HepG2 (cell line): ENCODE results near the gene PLK2. TPM values are rescaled to one million over a fixed set of nuclear protein-coding genes. Genes with fewer than 3 reads are reported as not detected.
A peak's percentile ranks its signal among the peaks of the same experiment; 100 is the strongest.

ENCODE experiments used
- ARID2 ChIP-seq: sonication (generic); formaldehyde crosslinking; IDR thresholded peaks from 2 replicates; pipeline ENCODE4 v1.8.1; 2022; ENCODE audit warnings: mild to moderate bottlenecking, missing genetic modification reagents, borderline replicate concordance
- ARNT2 ChIP-seq: sonication (generic); formaldehyde crosslinking; IDR thresholded peaks from 2 replicates; pipeline ENCODE4 v1.8.0; 2022; ENCODE audit warnings: mild to moderate bottlenecking, low read depth, missing genetic modification reagents, moderate library complexity
- CHCHD3 ChIP-seq: sonication (generic); formaldehyde crosslinking; IDR thresholded peaks from 2 replicates; pipeline ENCODE4 v1.8.0; 2022; ENCODE audit warnings: mild to moderate bottlenecking, missing genetic modification reagents, moderate library complexity
- CHD4 ChIP-seq: fragments of 200-600 bp; sonication (generic); IDR thresholded peaks from 2 replicates; pipeline ENCODE4 v1.7.0; 2017; ENCODE audit warnings: mild to moderate bottlenecking, low read length, borderline replicate concordance
- CSRNP1 ChIP-seq: sonication (generic); formaldehyde crosslinking; IDR thresholded peaks from 2 replicates; pipeline ENCODE4 v1.8.1; 2023; ENCODE audit warnings: mild to moderate bottlenecking, missing genetic modification reagents
- CSRNP2 ChIP-seq: sonication (generic); formaldehyde crosslinking; conservative IDR thresholded peaks from 2 replicates; pipeline ENCODE4 v1.8.0; 2022; ENCODE audit warnings: low read depth, missing genetic modification reagents
- MEIS1 ChIP-seq: sonication (generic); formaldehyde crosslinking; IDR thresholded peaks from 2 replicates; pipeline ENCODE4 v1.9.0; 2021; ENCODE audit warnings: mild to moderate bottlenecking, missing genetic modification reagents, moderate library complexity, borderline replicate concordance
- SATB2 ChIP-seq: sonication (generic); formaldehyde crosslinking; IDR thresholded peaks from 2 replicates; pipeline ENCODE4 v1.5.0; 2020; ENCODE audit warnings: missing genetic modification reagents
- SMYD3 ChIP-seq: sonication (generic); formaldehyde crosslinking; IDR thresholded peaks from 2 replicates; pipeline ENCODE4 v1.8.1; 2023; ENCODE audit warnings: mild to moderate bottlenecking, missing genetic modification reagents
- SNAPC5 ChIP-seq: sonication (generic); formaldehyde crosslinking; IDR thresholded peaks from 2 replicates; pipeline ENCODE4 v1.8.1; 2023; ENCODE audit warnings: mild to moderate bottlenecking, missing genetic modification reagents, borderline replicate concordance
- SP5 ChIP-seq: IDR thresholded peaks from 2 replicates; pipeline ENCODE4 v1.6.1; 2016; ENCODE audit warnings: low read depth, borderline replicate concordance
- SRSF1 ChIP-seq: fragments of 200-400 bp; formaldehyde crosslinking; optimal IDR thresholded peaks from 2 replicates; pipeline ENCODE3; 2017; ENCODE audit warnings: mild to moderate bottlenecking, low read depth, low read length, moderate library complexity
- SRSF9 ChIP-seq: fragments of 200-400 bp; formaldehyde crosslinking; IDR thresholded peaks from 2 replicates; pipeline ENCODE4 v1.6.1; 2018; ENCODE audit warnings: borderline replicate concordance, mild to moderate bottlenecking, low read depth, low read length; ENCODE audit not compliant: insufficient read depth, poor library complexity, severe bottlenecking
- ZBTB3 ChIP-seq: sonication (generic); formaldehyde crosslinking; IDR thresholded peaks from 2 replicates; pipeline ENCODE4 v1.4.0; 2020; ENCODE audit warnings: low read depth, mild to moderate bottlenecking, moderate library complexity, missing genetic modification reagents, borderline replicate concordance
- ZBTB46 ChIP-seq: sonication (generic); formaldehyde crosslinking; IDR thresholded peaks from 2 replicates; pipeline ENCODE4 v1.4.0; 2020; ENCODE audit warnings: mild to moderate bottlenecking, missing genetic modification reagents, borderline replicate concordance
- ZBTB49 ChIP-seq: sonication (generic); formaldehyde crosslinking; IDR thresholded peaks from 2 replicates; pipeline ENCODE4 v1.4.0; 2020; ENCODE audit warnings: missing genetic modification reagents, borderline replicate concordance
- ZNF101 ChIP-seq: sonication (generic); formaldehyde crosslinking; IDR thresholded peaks from 2 replicates; pipeline ENCODE4 v1.4.0; 2020; ENCODE audit warnings: mild to moderate bottlenecking, low read depth, missing genetic modification reagents, borderline replicate concordance
- ZNF235 ChIP-seq: sonication (generic); formaldehyde crosslinking; IDR thresholded peaks from 2 replicates; pipeline ENCODE4 v1.8.1; 2023; ENCODE audit warnings: mild to moderate bottlenecking, missing genetic modification reagents, borderline replicate concordance
- ZNF468 ChIP-seq: sonication (generic); formaldehyde crosslinking; IDR thresholded peaks from 2 replicates; pipeline ENCODE4 v1.8.0; 2022; ENCODE audit warnings: mild to moderate bottlenecking, moderate library complexity, missing genetic modification reagents
- polyA plus RNA-seq, 8 experiments: library from polyadenylated mRNA; depleted of rRNA in 3 of 8; stranded (reverse) in 7 of 8; unstranded in 1 of 8; fragments of >200 nt; fragmentation: Illumina TruSeq in 4 of 8; extraction: Trizol in 4 of 8; gene quantifications; 2 replicates each; pipeline versions ENCODE4 v1.2.1 to v1.2.3, GENCODE V29; 2011 to 2016; ENCODE audit warnings: low read depth in 4 of 8, missing spikeins in 1 of 8, mixed read lengths in 1 of 8; ENCODE audit not compliant: insufficient read depth in 1 of 8
- total RNA-seq, 5 experiments: library from RNA; depleted of rRNA; stranded (reverse); fragments of >200 nt; fragmentation: Illumina TruSeq; extraction: Trizol; gene quantifications; 2 replicates each; pipeline ENCODE4 v1.2.3, GENCODE V29; 2016; ENCODE audit warnings: low read depth in 1 of 5

PLK2 gene
- total and polyA plus RNA-seq, 2 of the 13 experiments (the other 11 are each of a cell fraction or from before 2014, with no cell fraction given): 9.6 to 29.6 TPM

GRCh38 chr5:58462154-58462553 lies 2.3 kb upstream of the PLK2 start (continued):
- TF ChIP-seq MEIS1 (CRISPR knock-in tag): no peak
- no peak for TF ChIP-seq SNAPC5
- TF ChIP-seq ZNF101 (CRISPR knock-in tag): no peak
- TF ChIP-seq SATB2 (CRISPR knock-in tag): no peak
- TF ChIP-seq SRSF9: no peak
- 0 out of 2 replicates have a peak, but pooled peaks have one; percentile 30 for TF ChIP-seq SP5 (CRISPR knock-in tag)
- TF ChIP-seq ZBTB46: no peak
- TF ChIP-seq CHD4: no peak
- TF ChIP-seq SMYD3 (CRISPR knock-in tag): no peak
- no peak for TF ChIP-seq ZBTB3 (CRISPR knock-in tag)
- no peak for TF ChIP-seq ARID2 (CRISPR knock-in tag)
- TF ChIP-seq ZBTB49 (CRISPR knock-in tag): no peak
- TF ChIP-seq CSRNP1 (CRISPR knock-in tag): no peak
- TF ChIP-seq ZNF468 (CRISPR knock-in tag): no peak
- TF ChIP-seq CSRNP2: no peak
- no peak for TF ChIP-seq ZNF235 (CRISPR knock-in tag)
- TF ChIP-seq CHCHD3: no peak
- TF ChIP-seq ARNT2 (CRISPR knock-in tag): no peak
- no peak for TF ChIP-seq SRSF1
